D721Med (cell line): ENCODE results near the gene PIKFYVE.
A peak's percentile ranks its signal among the peaks of the same experiment; 100 is the strongest.

Experiments used
- DNase-seq: peaks from one replicate; pipeline ENCODE4 v3.0.0; 2011; ENCODE audit warnings: low spot score; ENCODE audit not compliant: insufficient read length
- FAIRE-seq: peaks from 2 replicates; lab custom pipeline; 2011; peaks lifted over from hg19 to GRCh38; lab: Jason Lieb, UNC
- TF ChIP-seq, protein P1 (sequence below): IDR thresholded peaks from 2 replicates; pipeline ENCODE4 v1.5.1; 2012; ENCODE audit warnings: mild to moderate bottlenecking, control low read depth; ENCODE audit not compliant: insufficient read depth; ENCODE audit errors: missing control alignments

Gene PIKFYVE

DNA sequence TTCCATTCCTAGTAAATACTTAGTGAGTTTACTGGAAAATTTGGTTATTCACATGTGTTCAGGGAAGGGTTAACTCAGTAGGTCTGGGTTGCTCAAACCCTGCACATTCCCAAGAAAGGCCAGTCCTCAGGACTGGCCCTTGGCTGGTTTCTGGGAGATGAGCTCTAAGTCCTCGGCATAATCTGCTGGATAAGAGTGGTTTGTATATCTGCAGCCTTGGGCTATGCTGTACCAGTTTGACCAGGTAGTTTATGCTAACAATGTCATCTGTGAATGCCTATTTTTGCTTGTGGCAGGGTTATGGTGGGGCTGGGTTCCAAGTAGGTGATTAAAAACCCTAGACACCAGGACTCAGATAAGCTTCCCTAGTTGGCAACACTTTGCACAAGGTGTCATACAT, 133.1 kb downstream of the PIKFYVE start:
- FAIRE-seq (no peak), DNase-seq (no peak)
- TF ChIP-seq, protein P1, sequence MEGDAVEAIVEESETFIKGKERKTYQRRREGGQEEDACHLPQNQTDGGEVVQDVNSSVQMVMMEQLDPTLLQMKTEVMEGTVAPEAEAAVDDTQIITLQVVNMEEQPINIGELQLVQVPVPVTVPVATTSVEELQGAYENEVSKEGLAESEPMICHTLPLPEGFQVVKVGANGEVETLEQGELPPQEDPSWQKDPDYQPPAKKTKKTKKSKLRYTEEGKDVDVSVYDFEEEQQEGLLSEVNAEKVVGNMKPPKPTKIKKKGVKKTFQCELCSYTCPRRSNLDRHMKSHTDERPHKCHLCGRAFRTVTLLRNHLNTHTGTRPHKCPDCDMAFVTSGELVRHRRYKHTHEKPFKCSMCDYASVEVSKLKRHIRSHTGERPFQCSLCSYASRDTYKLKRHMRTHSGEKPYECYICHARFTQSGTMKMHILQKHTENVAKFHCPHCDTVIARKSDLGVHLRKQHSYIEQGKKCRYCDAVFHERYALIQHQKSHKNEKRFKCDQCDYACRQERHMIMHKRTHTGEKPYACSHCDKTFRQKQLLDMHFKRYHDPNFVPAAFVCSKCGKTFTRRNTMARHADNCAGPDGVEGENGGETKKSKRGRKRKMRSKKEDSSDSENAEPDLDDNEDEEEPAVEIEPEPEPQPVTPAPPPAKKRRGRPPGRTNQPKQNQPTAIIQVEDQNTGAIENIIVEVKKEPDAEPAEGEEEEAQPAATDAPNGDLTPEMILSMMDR, result no peak

DNA sequence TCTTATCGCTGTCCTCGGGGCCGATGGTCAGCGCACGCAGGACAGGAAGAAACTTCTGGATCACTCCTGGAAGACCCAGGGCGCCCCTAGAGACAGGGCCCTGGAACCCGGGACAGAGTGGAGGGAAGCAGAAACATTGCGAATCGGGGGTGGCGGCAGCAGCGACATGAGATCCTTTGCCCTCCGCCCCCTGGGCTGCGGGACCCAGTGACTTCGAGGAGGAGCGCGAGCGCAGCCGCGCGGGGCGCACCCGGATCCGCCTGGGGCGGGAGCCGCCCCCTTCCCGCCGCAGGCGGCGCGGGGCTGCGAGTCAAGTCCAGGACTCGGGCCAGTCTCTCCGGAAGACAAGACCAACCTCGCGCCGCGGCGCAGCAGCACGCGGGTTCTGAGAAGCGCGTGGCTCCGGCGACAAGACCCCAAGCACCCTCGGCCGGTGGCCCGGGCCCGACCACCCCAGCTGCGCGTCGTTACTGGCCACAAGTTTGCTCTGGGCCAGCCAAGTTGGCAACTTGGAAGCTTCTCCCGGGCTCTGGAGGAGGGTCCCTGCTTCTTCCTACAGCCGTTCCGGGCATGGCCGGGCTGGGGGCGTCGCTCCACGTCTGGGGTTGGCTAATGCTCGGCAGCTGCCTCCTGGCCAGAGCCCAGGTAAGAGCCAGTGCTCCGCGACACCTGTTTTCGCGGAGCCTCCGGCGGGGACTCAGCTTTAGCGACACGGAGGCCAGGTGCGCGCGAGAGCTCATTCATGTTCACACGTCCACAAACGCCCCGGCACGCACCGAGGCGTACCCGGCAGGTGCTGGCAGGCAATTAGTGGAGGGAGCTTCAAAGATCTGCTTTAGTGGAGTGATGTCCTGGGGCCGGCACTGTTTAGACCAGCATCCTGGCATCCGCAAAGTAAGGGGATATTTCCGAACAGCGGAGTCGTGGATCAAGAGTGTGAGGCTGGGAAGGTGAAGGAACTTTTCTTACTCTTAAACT, 140.7 kb downstream of the PIKFYVE start, which contains the start of gene PTH2R:
Gene PTH2R, plus strand, starts transcription at position 319 of the 978 bp plus-strand sequence. Its CDS starts 252 bp downstream, at position 571.
- no peak for DNase-seq
- TF ChIP-seq, protein P1, result no peak
- no peak for FAIRE-seq

DNA sequence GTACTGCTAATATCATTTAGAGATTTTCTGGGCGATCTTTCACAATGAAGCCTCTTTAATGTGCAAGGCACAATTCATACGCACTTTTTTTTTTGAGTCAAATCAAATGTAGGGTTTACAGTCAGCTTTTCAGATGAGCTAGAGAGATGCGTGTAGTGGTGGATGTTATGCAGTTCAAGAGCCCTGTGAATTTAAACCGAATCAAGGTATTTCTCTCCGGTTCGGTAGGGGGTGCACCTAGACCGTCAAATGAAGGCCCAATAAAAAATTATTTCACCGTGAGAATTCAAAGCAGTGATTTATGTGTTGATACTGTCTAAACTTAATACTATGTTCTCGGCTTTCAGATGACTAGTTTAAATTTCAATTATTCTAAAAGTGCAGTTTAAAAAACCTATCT, 141.6 kb downstream of the PIKFYVE start:
- FAIRE-seq (peak; percentile 72), DNase-seq (no peak)
- TF ChIP-seq, protein P1, result peak; percentile 49
